Naive thymus-derived CD4-positive, alpha-beta T cell (primary cell): Measurements from ENCODE around the gene GGACT. TPM values are rescaled to one million over a fixed set of nuclear protein-coding genes. Genes with fewer than 3 reads are reported as not detected.

ENCODE experiments used
- ATAC-seq: fragments of 150-1000 bp; cut with Tn5 transposase; 2 replicates; pipeline ENCODE4 v1.10.0; 2021; ENCODE audit warnings: mild to moderate bottlenecking, moderate library complexity
- CTCF ChIA-PET: fragments of 350-600 bp; sonication (Branson Sonifier 250); formaldehyde crosslinking; loops from one replicate; lab custom pipeline; 2021; ENCODE audit warnings: antibody characterized with exemption; lab: Charles Lee
- POLR2A ChIA-PET: fragments of 350-600 bp; sonication (Branson Sonifier 250); formaldehyde crosslinking; loops from one replicate; lab custom pipeline; 2021; ENCODE audit warnings: antibody characterized with exemption, inconsistent platforms; lab: Charles Lee
- DNase-seq, 9 donors: peaks; one replicate each; pipeline versions ENCODE4 v3.0.0 to v3.0.0-alpha.2; 2020 to 2022; ENCODE audit warnings: mixed read lengths in 1 of 9
- H3K27ac ChIP-seq: one replicate; pipeline ENCODE4 v1.7.0; 2013; ENCODE audit warnings: mild to moderate bottlenecking, low read depth, low read length, moderate library complexity
- H3K27me3 ChIP-seq, 2 donors: one replicate each; pipeline ENCODE4 v1.7.0; 2013; ENCODE audit warnings: low read length in 2 of 2, mild to moderate bottlenecking in 2 of 2, moderate library complexity in 2 of 2; ENCODE audit not compliant: control insufficient read depth in 2 of 2, insufficient read depth in 2 of 2
- H3K36me3 ChIP-seq, 3 experiments: 1 replicate in 2 of 3; 2 replicates in 1 of 3; pipeline ENCODE4 v1.7.0; 2013; ENCODE audit warnings: low read length in 3 of 3, mild to moderate bottlenecking in 3 of 3, moderate library complexity in 1 of 3; ENCODE audit not compliant: insufficient read depth in 3 of 3, control insufficient read depth in 2 of 3
- H3K4me1 ChIP-seq, 2 donors: one replicate each; pipeline ENCODE4 v1.7.0; 2013; ENCODE audit warnings: low read length in 2 of 2, mild to moderate bottlenecking in 2 of 2, moderate library complexity in 1 of 2; ENCODE audit not compliant: control insufficient read depth in 2 of 2, insufficient read depth in 2 of 2
- H3K4me3 ChIP-seq: 2 replicates; pipeline ENCODE4 v1.7.0; 2013; ENCODE audit warnings: mild to moderate bottlenecking, low read length
- H3K9me3 ChIP-seq, 3 experiments: 1 replicate in 2 of 3; 2 replicates in 1 of 3; pipeline ENCODE4 v1.7.0; 2013; ENCODE audit warnings: low read length in 3 of 3; ENCODE audit not compliant: control insufficient read depth in 2 of 3
- H3K27ac Mint-ChIP-seq, 9 donors: one replicate each; pipeline ENCODE4 v1.8.0; 2020 to 2022; ENCODE audit warnings: mixed read lengths in 9 of 9, mild to moderate bottlenecking in 8 of 9, moderate library complexity in 5 of 9, inconsistent platforms in 2 of 9
- H3K27me3 Mint-ChIP-seq, 5 donors: one replicate each; pipeline ENCODE4 v1.8.0; 2021 to 2022; ENCODE audit warnings: mixed read lengths in 5 of 5, mild to moderate bottlenecking in 1 of 5
- H3K36me3 Mint-ChIP-seq, 5 donors: one replicate each; pipeline ENCODE4 v1.8.0; 2020 to 2022; ENCODE audit warnings: mixed read lengths in 5 of 5, mild to moderate bottlenecking in 3 of 5, inconsistent platforms in 1 of 5
- H3K4me1 Mint-ChIP-seq, 7 donors: one replicate each; pipeline ENCODE4 v1.8.0; 2020 to 2022; ENCODE audit warnings: mixed read lengths in 7 of 7, mild to moderate bottlenecking in 3 of 7, inconsistent platforms in 1 of 7
- H3K4me3 Mint-ChIP-seq, 10 donors: one replicate each; pipeline ENCODE4 v1.8.0; 2020 to 2022; ENCODE audit warnings: mild to moderate bottlenecking in 10 of 10, mixed read lengths in 10 of 10, moderate library complexity in 6 of 10, inconsistent platforms in 2 of 10
- H3K9me3 Mint-ChIP-seq, 11 donors: one replicate each; pipeline ENCODE4 v1.8.0; 2020 to 2022; ENCODE audit warnings: mixed read lengths in 11 of 11, mild to moderate bottlenecking in 4 of 11, inconsistent platforms in 1 of 11, moderate library complexity in 1 of 11
- intact Hi-C, 2 donors: fragments of 100-400 bp; cut with micrococcal nuclease; formaldehyde crosslinking; loops; one replicate each; pipeline ENCODE4 v1.15.1; 2023
- polyA plus RNA-seq, 2 donors: library from polyadenylated mRNA; unstranded; fragments of 300-500 nt; fragmentation: Illumina TruSeq; gene quantifications; one replicate each; pipeline ENCODE4 v1.2.3, GENCODE V29; 2021
- total RNA-seq, 6 experiments: library from RNA in 5 of 6; stranded (reverse) in 5 of 6; gene quantifications; 1 replicate in 5 of 6; 2 replicates in 1 of 6; pipeline ENCODE4 v1.2.3 and lab custom pipeline; 2021 to 2026

Gene GGACT
- total and polyA plus RNA-seq, 7 experiments from 2014 or later, result 4.9 to 10.4 (median 7.4) TPM

DNA sequence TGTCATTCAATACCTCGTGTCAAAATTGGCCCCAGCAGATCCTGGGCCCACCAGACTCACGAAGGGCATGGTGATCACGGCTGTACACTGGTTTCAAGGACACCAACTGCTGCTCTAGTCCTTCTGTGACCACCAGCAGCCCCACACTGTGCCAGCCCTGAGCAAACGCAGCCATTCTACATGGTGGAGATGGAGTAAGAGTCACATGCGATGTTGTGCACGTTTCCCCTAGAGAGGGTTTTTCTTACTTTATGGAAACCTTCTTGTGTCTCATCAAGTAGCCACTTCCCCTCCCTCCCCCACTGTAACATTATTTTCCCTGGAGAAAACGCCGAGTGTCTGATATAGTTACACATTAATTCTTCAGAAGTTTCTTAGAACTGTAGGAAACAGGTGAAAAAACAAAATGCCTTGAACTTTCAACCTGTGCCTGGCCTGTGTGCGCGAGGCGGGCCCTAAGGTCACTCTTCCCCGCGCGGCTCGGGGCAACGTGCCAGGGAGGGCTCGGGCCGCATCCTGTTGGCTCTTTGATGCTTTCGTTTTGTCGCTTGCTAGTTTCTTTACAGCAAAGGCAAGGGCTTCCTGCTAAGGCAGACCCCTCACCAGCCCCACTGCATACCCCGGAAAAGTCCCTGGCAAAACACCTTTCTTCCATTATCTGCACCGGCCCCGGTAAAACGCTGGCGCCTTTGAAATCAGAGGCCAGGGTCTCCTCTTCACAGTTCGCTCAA lies 44.6 kb downstream of the GGACT start:
- Mint-ChIP-seq H3K27ac (no peak overlapping the region), H3K9me3 (no peaks in the 10 kb centered on the region)

DNA sequence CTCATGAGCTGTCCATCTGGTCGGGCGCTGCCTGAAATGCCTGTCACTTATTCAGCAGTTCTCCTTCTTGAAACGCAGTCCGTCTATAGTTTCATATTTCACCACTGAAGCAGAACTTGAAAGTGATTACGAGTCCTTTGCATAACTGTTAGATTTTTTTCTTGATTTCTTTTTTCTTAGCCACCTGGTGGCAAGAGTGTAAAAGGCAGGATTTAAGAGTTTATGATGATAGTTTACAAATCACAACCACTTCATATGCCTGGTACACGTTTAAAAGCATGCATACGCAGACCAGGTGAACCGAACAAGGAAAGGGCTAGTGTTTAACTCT lies 45.8 kb downstream of the GGACT start:
- POLR2A ChIA-PET, result interaction anchor here (1.0 kb wide), 1 partner anchor 886 kb away, joined by 4 read pairs; no protein-coding TSS in a partner anchor

More for the DNA sequence above, 44.6 kb downstream of the GGACT start:
- Mint-ChIP-seq H3K36me3 (peaks cover 0 to 13% (median 3%) of the 10 kb centered on the region in 5 donors), H3K27me3 (peaks cover 0 to 3% (median 0%) of the 10 kb centered on the region in 5 donors), H3K4me3 (no peak overlapping the region), H3K4me1 (peaks cover 7 to 36% (median 22%) of the 10 kb centered on the region in 7 donors)
- peaks cover 0 to 11% of the 10 kb centered on the region in 2 donors for H3K4me1 ChIP-seq
- no peaks in the 10 kb centered on the region for H3K27me3 ChIP-seq
- no peaks in the 10 kb centered on the region for H3K9me3 ChIP-seq
- ChIA-PET POLR2A (no interaction called here), CTCF (interaction anchor here (0.7 to 1.7 kb wide), 3 partner anchors 21 to 888 kb away, joined by 3 to 8 read pairs (median 6); no protein-coding TSS in a partner anchor)
- no peak for ATAC-seq
- no peak for DNase-seq
- no peaks in the 10 kb centered on the region for H3K36me3 ChIP-seq
- no peak overlapping the region for H3K27ac ChIP-seq
- intact Hi-C loops, result loop anchor here in 1 of 2 donors (5.0 kb wide), 1 partner anchor 642 kb away; no protein-coding TSS in a partner anchor
- H3K4me3 ChIP-seq, result no peak overlapping the region

DNA sequence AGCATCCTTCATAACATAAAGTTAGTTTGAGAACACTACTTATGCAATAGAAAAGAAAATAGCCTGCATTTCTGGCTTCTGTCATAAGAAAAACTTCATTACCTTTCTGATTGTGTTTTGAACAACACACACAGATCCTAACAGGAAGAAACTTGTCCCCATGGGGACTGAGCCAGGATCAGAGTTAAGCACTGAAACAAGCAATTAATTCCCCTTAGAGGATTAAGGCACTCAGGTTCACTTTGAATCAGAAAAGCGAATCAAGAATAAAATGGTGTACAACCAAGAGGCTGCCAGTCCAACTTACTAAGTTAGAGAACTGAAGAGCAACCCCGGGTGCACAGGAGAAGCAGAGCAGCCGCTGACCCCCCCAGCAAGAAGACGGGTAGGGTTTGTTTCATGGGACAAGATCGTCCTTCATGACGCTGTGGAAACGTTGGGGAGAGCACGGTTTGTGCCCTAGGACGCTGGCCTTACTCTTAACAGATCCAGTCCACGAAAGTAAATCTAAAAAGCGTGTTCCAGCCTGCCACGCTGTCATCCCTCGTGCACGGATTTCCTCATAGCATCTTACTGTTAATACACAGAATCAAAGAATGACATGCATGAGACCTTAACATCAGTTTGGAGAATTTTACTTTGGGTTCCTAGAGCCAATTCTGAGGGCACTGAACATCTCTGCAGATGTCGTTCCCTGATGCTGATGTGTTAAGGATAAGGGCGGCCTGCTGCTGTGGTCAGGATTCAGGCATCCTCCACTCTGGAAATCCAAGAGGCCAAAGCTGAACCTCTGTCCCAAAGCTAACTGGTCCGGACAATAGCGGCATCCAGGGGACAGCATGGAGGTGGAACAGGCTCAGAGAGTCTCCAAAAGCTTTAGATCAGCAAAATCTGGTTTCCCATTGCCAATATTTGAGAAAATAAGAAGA lies 46.4 kb downstream of the GGACT start:
- Mint-ChIP-seq H3K4me1 (peaks cover 7 to 55% (median 37%) of the 10 kb centered on the region in 7 donors), H3K27me3 (peaks cover 0 to 3% (median 0%) of the 10 kb centered on the region in 5 donors), H3K4me3 (peak overlapping the region in 7 of 10 donors; percentile 10 to 81 (median 52)), H3K36me3 (peaks cover 0 to 10% (median 3%) of the 10 kb centered on the region in 5 donors), H3K9me3 (no peaks in the 10 kb centered on the region), H3K27ac (peak overlapping the region in 1 of 9 donors; percentile 19)
- ChIA-PET POLR2A (interaction anchor here (1.0 kb wide), 1 partner anchor 885 kb away, joined by 4 read pairs; no protein-coding TSS in a partner anchor), CTCF (interaction anchor here (0.6 to 1.7 kb wide), 5 partner anchors 9 to 886 kb away, joined by 3 to 8 read pairs (median 3); no protein-coding TSS in a partner anchor)
- Histone ChIP-seq H3K36me3 (no peaks in the 10 kb centered on the region), H3K27me3 (no peaks in the 10 kb centered on the region), H3K4me3 (no peak overlapping the region), H3K4me1 (peaks cover 0 to 28% of the 10 kb centered on the region in 2 donors), H3K27ac (no peak overlapping the region), H3K9me3 (no peaks in the 10 kb centered on the region)
- intact Hi-C loops, result loop anchor here (1.0 to 5.0 kb wide), 3 partner anchors 640 to 1100 kb away; no protein-coding TSS in a partner anchor
- DNase-seq (no peak), ATAC-seq (no peak)

More for the DNA sequence above, 45.8 kb downstream of the GGACT start:
- Mint-ChIP-seq H3K4me1 (peaks cover 7 to 48% (median 31%) of the 10 kb centered on the region in 7 donors), H3K4me3 (peak overlapping the region in 9 of 10 donors; percentile 10 to 81 (median 55)), H3K36me3 (peaks cover 0 to 13% (median 3%) of the 10 kb centered on the region in 5 donors), H3K27me3 (peaks cover 0 to 3% (median 0%) of the 10 kb centered on the region in 5 donors), H3K27ac (peak overlapping the region in 1 of 9 donors; percentile 19), H3K9me3 (no peaks in the 10 kb centered on the region)
- DNase-seq (peak in 7 of 9 donors; percentile 19 to 58 (median 51)), ATAC-seq (peak; percentile 76)
- Histone ChIP-seq H3K4me3 (no peak overlapping the region), H3K36me3 (no peaks in the 10 kb centered on the region), H3K4me1 (peaks cover 0 to 22% of the 10 kb centered on the region in 2 donors), H3K27me3 (no peaks in the 10 kb centered on the region), H3K9me3 (no peaks in the 10 kb centered on the region), H3K27ac (no peak overlapping the region)
- intact Hi-C loops, result loop anchor here (1.0 to 5.0 kb wide), 3 partner anchors 640 to 1100 kb away; no protein-coding TSS in a partner anchor
- CTCF ChIA-PET, result interaction anchor here (1.4 to 1.7 kb wide), 2 partner anchors 20 to 887 kb away, joined by 6 to 8 read pairs; no protein-coding TSS in a partner anchor

DNA sequence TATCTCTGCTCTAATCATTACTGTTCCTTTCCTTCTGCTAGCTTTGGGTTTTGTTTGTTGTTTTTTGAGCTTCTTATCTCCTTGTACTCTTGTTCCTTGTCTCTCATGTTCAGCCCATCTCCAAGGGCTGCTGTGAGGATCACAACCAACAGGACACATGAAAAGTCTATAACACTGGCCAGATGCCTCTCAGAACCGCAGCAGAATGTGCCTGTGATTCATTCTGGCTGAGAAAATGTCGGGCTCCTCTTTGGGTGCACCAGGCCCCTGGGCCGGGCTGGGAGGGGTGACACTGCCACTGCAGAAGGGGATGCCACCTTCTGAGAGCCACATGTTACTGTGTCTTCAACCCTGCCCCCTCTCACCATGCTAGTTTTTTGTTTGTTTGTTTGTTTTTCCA lies 48.0 kb downstream of the GGACT start:
- Mint-ChIP-seq H3K36me3 (peaks cover 0 to 9% (median 3%) of the 10 kb centered on the region in 5 donors), H3K4me1 (peaks cover 5 to 65% (median 42%) of the 10 kb centered on the region in 7 donors), H3K9me3 (peaks cover 0 to 1% (median 0%) of the 10 kb centered on the region in 11 donors), H3K27me3 (peaks cover 0 to 3% (median 0%) of the 10 kb centered on the region in 5 donors), H3K27ac (peak overlapping the region in 1 of 9 donors; percentile 31), H3K4me3 (no peak overlapping the region)
- intact Hi-C loops, result loop anchor here in 1 of 2 donors (5.0 kb wide), 1 partner anchor 638 kb away; no protein-coding TSS in a partner anchor
- ATAC-seq (no peak), DNase-seq (no peak)
- ChIA-PET CTCF (no interaction called here), POLR2A (no interaction called here)
- peaks cover 0 to 35% of the 10 kb centered on the region in 2 donors for H3K4me1 ChIP-seq
- no peak overlapping the region for H3K4me3 ChIP-seq
- H3K27ac ChIP-seq, result no peak overlapping the region
- H3K27me3 ChIP-seq, result no peaks in the 10 kb centered on the region
- H3K9me3 ChIP-seq, result no peaks in the 10 kb centered on the region
- H3K36me3 ChIP-seq, result no peaks in the 10 kb centered on the region

DNA sequence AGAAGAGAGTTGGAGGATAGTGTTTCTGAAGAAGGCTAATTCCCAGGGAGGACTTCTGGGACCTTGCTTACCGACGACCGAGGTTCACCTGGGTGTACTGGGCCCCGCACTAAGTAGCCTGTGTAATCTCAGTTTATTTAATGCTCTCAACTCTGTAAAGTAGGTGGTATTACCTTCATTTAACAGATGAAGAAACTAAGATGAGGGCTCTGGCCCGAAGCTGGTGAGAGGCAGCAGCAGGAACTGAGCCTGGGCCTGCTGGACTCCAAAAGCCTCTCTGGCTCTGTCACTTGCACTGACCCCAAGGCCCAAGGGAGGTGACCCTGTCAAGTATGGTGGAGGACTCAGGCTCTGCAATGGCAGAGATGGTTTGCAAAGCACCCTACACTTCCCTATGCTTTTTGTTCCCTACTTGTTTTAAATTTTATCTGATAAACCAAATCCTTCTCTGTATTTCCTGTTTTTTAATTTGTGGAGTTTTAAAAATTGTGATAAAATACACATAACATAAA lies 50.6 kb downstream of the GGACT start:
- no peak overlapping the region for H3K4me3 ChIP-seq
- ATAC-seq, result no peak
- ChIA-PET POLR2A (no interaction called here), CTCF (no interaction called here)
- H3K4me1 Mint-ChIP-seq, result peaks cover 5 to 64% (median 41%) of the 10 kb centered on the region in 7 donors
- peak overlapping the region in 3 of 9 donors; percentile 28 to 83 (median 48) for H3K27ac Mint-ChIP-seq
- DNase-seq, result no peak
- intact Hi-C loops, result no loop called here
- H3K27me3 ChIP-seq, result no peaks in the 10 kb centered on the region
- peaks cover 0 to 3% (median 0%) of the 10 kb centered on the region in 5 donors for H3K27me3 Mint-ChIP-seq
- peak overlapping the region in 6 of 10 donors; percentile 16 to 70 (median 58) for H3K4me3 Mint-ChIP-seq
- H3K9me3 Mint-ChIP-seq, result peaks cover 0 to 1% (median 0%) of the 10 kb centered on the region in 11 donors
- no peaks in the 10 kb centered on the region for H3K9me3 ChIP-seq
- H3K36me3 ChIP-seq, result no peaks in the 10 kb centered on the region
- peaks cover 0 to 35% of the 10 kb centered on the region in 2 donors for H3K4me1 ChIP-seq
- H3K27ac ChIP-seq, result no peak overlapping the region
- H3K36me3 Mint-ChIP-seq, result peaks cover 0 to 16% (median 3%) of the 10 kb centered on the region in 5 donors
